ENCODE results near the gene EGR4.

DNA sequence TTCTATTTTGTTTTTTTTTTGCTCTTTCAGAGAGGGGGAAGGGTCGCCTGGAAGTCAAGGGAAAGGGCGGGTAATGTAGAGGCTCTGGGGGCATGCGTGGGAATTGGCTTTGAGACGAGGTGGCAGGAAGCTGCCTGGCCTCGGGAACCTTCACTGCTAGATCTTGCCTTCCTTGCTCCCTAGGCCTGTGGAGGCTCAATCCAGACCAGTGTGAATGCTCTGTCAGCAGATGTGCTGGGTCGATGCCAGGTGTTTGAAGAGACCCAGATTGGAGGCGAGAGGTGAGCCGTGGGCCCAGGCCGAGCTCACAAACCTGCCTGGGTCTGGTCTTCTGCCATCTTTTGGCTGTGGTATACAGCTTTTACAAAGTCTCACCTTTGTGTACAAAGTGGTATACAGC, 43.7 kb downstream of the EGR4 start:
- TF ChIP-seq, protein P1, sequence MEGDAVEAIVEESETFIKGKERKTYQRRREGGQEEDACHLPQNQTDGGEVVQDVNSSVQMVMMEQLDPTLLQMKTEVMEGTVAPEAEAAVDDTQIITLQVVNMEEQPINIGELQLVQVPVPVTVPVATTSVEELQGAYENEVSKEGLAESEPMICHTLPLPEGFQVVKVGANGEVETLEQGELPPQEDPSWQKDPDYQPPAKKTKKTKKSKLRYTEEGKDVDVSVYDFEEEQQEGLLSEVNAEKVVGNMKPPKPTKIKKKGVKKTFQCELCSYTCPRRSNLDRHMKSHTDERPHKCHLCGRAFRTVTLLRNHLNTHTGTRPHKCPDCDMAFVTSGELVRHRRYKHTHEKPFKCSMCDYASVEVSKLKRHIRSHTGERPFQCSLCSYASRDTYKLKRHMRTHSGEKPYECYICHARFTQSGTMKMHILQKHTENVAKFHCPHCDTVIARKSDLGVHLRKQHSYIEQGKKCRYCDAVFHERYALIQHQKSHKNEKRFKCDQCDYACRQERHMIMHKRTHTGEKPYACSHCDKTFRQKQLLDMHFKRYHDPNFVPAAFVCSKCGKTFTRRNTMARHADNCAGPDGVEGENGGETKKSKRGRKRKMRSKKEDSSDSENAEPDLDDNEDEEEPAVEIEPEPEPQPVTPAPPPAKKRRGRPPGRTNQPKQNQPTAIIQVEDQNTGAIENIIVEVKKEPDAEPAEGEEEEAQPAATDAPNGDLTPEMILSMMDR (IDR thresholded peaks at IDR 0.05): no peak
- no peak for TF ChIP-seq EZH2 (IDR thresholded peaks at IDR 0.05; ENCODE audit: borderline replicate concordance, insufficient read depth, low read depth, low read length, poor library complexity, severe bottlenecking)

All from B cell (primary cell).